ENCODE measurements around the gene NMUR2. TPM values are rescaled to one million over a fixed set of nuclear protein-coding genes. Genes with fewer than 3 reads are reported as not detected.

Gene NMUR2
- total RNA-seq, 2 donors from 2014 or later = not detected

GRCh38 chr5:152372875-152373274 is 32.2 kb downstream of the NMUR2 start:
- Histone ChIP-seq H3K27me3 (no peaks in the 10 kb centered on the region), H3K4me3 (no peak overlapping the region), H3K27ac (no peak overlapping the region), H3K36me3 (no peaks in the 10 kb centered on the region), H3K9me3 (no peaks in the 10 kb centered on the region), H3K4me1 (no peaks in the 10 kb centered on the region)
- DNase-seq (ENCODE audit: low spot score) = no peak
- no peak for TF ChIP-seq CTCF (IDR thresholded peaks at IDR 0.05)

- Histone ChIP-seq H3K4me3 (no peak overlapping the region), H3K9me3 (no peaks in the 10 kb centered on the region), H3K27ac (no peak overlapping the region), H3K36me3 (no peaks in the 10 kb centered on the region), H3K4me1 (no peaks in the 10 kb centered on the region), H3K27me3 (no peaks in the 10 kb centered on the region)
- TF ChIP-seq CTCF (IDR thresholded peaks at IDR 0.05) = no peak
- DNase-seq (ENCODE audit: low spot score) = no peak
These were observed 35.8 kb downstream of the NMUR2 start for GRCh38 chr5:152369298-152369697.

GRCh38 chr5:152367554-152367953 is 37.5 kb downstream of the NMUR2 start:
- no peak for TF ChIP-seq CTCF (IDR thresholded peaks at IDR 0.05)
- Histone ChIP-seq H3K4me1 (no peaks in the 10 kb centered on the region), H3K36me3 (no peaks in the 10 kb centered on the region), H3K4me3 (no peak overlapping the region), H3K9me3 (no peaks in the 10 kb centered on the region), H3K27me3 (no peaks in the 10 kb centered on the region), H3K27ac (no peak overlapping the region)
- DNase-seq (ENCODE audit: low spot score) = no peak

GRCh38 chr5:152366716-152367115 is 38.4 kb downstream of the NMUR2 start:
- Histone ChIP-seq H3K27ac (no peak overlapping the region), H3K36me3 (no peaks in the 10 kb centered on the region)
- no peak for TF ChIP-seq CTCF (IDR thresholded peaks at IDR 0.05)

GRCh38 chr5:152364899-152365298 is 40.2 kb downstream of the NMUR2 start:
- Histone ChIP-seq H3K4me3 (no peak overlapping the region), H3K9me3 (no peaks in the 10 kb centered on the region), H3K27ac (no peak overlapping the region), H3K36me3 (no peaks in the 10 kb centered on the region), H3K27me3 (no peaks in the 10 kb centered on the region), H3K4me1 (no peaks in the 10 kb centered on the region)
- no peak for TF ChIP-seq CTCF (IDR thresholded peaks at IDR 0.05)
- DNase-seq (ENCODE audit: low spot score) = no peak

More at GRCh38 chr5:152366716-152367115, 38.4 kb downstream of the NMUR2 start:
- DNase-seq (ENCODE audit: low spot score) = no peak
- Histone ChIP-seq H3K9me3 (no peaks in the 10 kb centered on the region), H3K4me1 (no peaks in the 10 kb centered on the region), H3K4me3 (no peak overlapping the region), H3K27me3 (no peaks in the 10 kb centered on the region)

- Histone ChIP-seq H3K9me3 (no peaks in the 10 kb centered on the region), H3K36me3 (no peaks in the 10 kb centered on the region), H3K4me1 (no peaks in the 10 kb centered on the region), H3K27ac (no peak overlapping the region), H3K4me3 (no peak overlapping the region), H3K27me3 (no peaks in the 10 kb centered on the region)
- DNase-seq (ENCODE audit: low spot score) = no peak
- no peak for TF ChIP-seq CTCF (IDR thresholded peaks at IDR 0.05)
These were observed 40.9 kb downstream of the NMUR2 start for GRCh38 chr5:152364172-152364571.

All from right atrium auricular region (tissue), 2 donors.